DOHH2 (cell line): Measurements from ENCODE around the gene COP1.

Source experiments
- H3F3A ChIP-seq: fragments of 200-600 bp; sonication (generic), shearing (Covaris generic); 2 replicates; pipeline ENCODE4 v1.6.0; 2016; ENCODE audit warnings: antibody characterized with exemption, mild to moderate bottlenecking; ENCODE audit not compliant: control insufficient read depth, insufficient read depth
- H3K27ac ChIP-seq: fragments of 200-600 bp; sonication (generic); 2 replicates; pipeline ENCODE4 v1.5.1; 2014; ENCODE audit warnings: low read depth, mild to moderate bottlenecking, low read length, moderate library complexity
- H3K27me3 ChIP-seq: fragments of 200-600 bp; sonication (generic); 2 replicates; pipeline ENCODE4 v1.6.1; 2014; ENCODE audit warnings: mild to moderate bottlenecking, low read length, mixed read lengths; ENCODE audit not compliant: control insufficient read depth
- H3K36me3 ChIP-seq: fragments of 200-600 bp; sonication (generic); 2 replicates; pipeline ENCODE4 v1.6.1; 2014; ENCODE audit warnings: mild to moderate bottlenecking, low read length, moderate library complexity, mixed read lengths; ENCODE audit not compliant: control insufficient read depth
- H3K4me1 ChIP-seq: fragments of 200-600 bp; sonication (generic); 2 replicates; pipeline ENCODE4 v1.6.1; 2014; ENCODE audit warnings: mild to moderate bottlenecking, low read length, mixed read lengths; ENCODE audit not compliant: control insufficient read depth
- H3K4me2 ChIP-seq: fragments of 200-600 bp; sonication (generic); 2 replicates; pipeline ENCODE4 v1.6.0; 2014; ENCODE audit warnings: mild to moderate bottlenecking, low read length, moderate library complexity
- H3K4me3 ChIP-seq: fragments of 200-600 bp; sonication (generic); 2 replicates; pipeline ENCODE4 v1.5.1; 2014; ENCODE audit warnings: mild to moderate bottlenecking, low read length, mixed read lengths
- H3K79me2 ChIP-seq: fragments of 200-600 bp; sonication (generic); 2 replicates; pipeline ENCODE4 v1.6.1; 2014; ENCODE audit warnings: mild to moderate bottlenecking, low read length, mixed read lengths; ENCODE audit not compliant: control insufficient read depth
- H3K9me2 ChIP-seq: fragments of 200-600 bp; sonication (generic); replicated peaks from 2 replicates; pipeline ENCODE4 v1.6.1; 2014; ENCODE audit warnings: mild to moderate bottlenecking, low read length, mixed read lengths; ENCODE audit not compliant: control insufficient read depth
- H3K9me3 ChIP-seq: fragments of 200-600 bp; sonication (generic); 2 replicates; pipeline ENCODE4 v1.6.1; 2014; ENCODE audit warnings: antibody characterized with exemption, low read length, mixed read lengths; ENCODE audit not compliant: control insufficient read depth, insufficient read depth
- H4K20me1 ChIP-seq: fragments of 200-600 bp; sonication (generic); 2 replicates; pipeline ENCODE4 v1.6.0; 2014; ENCODE audit warnings: low read depth, mild to moderate bottlenecking, antibody characterized with exemption, low read length, moderate library complexity; ENCODE audit not compliant: control insufficient read depth, insufficient read depth
- CTCF ChIP-seq: fragments of 200-600 bp; sonication (generic); IDR thresholded peaks from one replicate; pipeline ENCODE4 v1.5.1; 2014; ENCODE audit warnings: antibody characterized with exemption, mild to moderate bottlenecking, low read depth, low read length; ENCODE audit not compliant: poor library complexity, severe bottlenecking
- EZH2phosphoT487 ChIP-seq: fragments of 200-600 bp; sonication (generic); IDR thresholded peaks from 2 replicates; pipeline ENCODE4 v1.6.1; 2017; ENCODE audit warnings: borderline replicate concordance, mild to moderate bottlenecking, antibody characterized with exemption, low read length, moderate library complexity, mixed read lengths

Gene COP1

GRCh38 chr1:176142973-176143372, 64.1 kb downstream of the COP1 start:
- Histone ChIP-seq H3K4me3 (no peak overlapping the region), H3K27me3 (no peaks in the 10 kb centered on the region), H3K79me2 (peaks cover 50% of the 10 kb centered on the region), H3F3A (no peaks in the 10 kb centered on the region), H4K20me1 (no peaks in the 10 kb centered on the region), H3K4me1 (no peaks in the 10 kb centered on the region), H3K27ac (no peak overlapping the region), H3K36me3 (peaks cover 49% of the 10 kb centered on the region), H3K9me3 (no peaks in the 10 kb centered on the region), H3K9me2 (no peaks in the 10 kb centered on the region), H3K4me2 (no peak overlapping the region)
- TF ChIP-seq CTCF (no peak), EZH2phosphoT487 (no peak)

- Histone ChIP-seq H3F3A (no peaks in the 10 kb centered on the region), H3K9me2 (no peaks in the 10 kb centered on the region), H3K36me3 (peaks cover 36% of the 10 kb centered on the region), H3K4me3 (no peak overlapping the region), H4K20me1 (no peaks in the 10 kb centered on the region), H3K27ac (no peak overlapping the region), H3K79me2 (peaks cover 55% of the 10 kb centered on the region), H3K9me3 (no peaks in the 10 kb centered on the region), H3K4me2 (no peak overlapping the region), H3K27me3 (no peaks in the 10 kb centered on the region), H3K4me1 (no peaks in the 10 kb centered on the region)
- TF ChIP-seq EZH2phosphoT487 (no peak), CTCF (no peak)
Measured at GRCh38 chr1:176141449-176141848, 65.6 kb downstream of the COP1 start.

- Histone ChIP-seq H3F3A (no peaks in the 10 kb centered on the region; the same call in 1 of the 2 replicates), H3K9me3 (no peaks in the 10 kb centered on the region), H4K20me1 (no peaks in the 10 kb centered on the region), H3K27ac (no peak overlapping the region), H3K9me2 (no peaks in the 10 kb centered on the region), H3K79me2 (peaks cover 31% of the 10 kb centered on the region), H3K27me3 (no peaks in the 10 kb centered on the region), H3K4me2 (no peak overlapping the region), H3K4me3 (no peak overlapping the region), H3K36me3 (peaks cover 39% of the 10 kb centered on the region), H3K4me1 (no peaks in the 10 kb centered on the region)
- no peak for TF ChIP-seq CTCF
- no peak for TF ChIP-seq EZH2phosphoT487
Measured at GRCh38 chr1:176136891-176137290, 70.2 kb downstream of the COP1 start.

GRCh38 chr1:176134666-176135065, 72.4 kb downstream of the COP1 start:
- H3K4me3 ChIP-seq, result no peak overlapping the region
- no peaks in the 10 kb centered on the region for H4K20me1 ChIP-seq
- peaks cover 16% of the 10 kb centered on the region for H3K79me2 ChIP-seq
- no peaks in the 10 kb centered on the region; the same call in 1 of the 2 replicates for H3F3A ChIP-seq
- no peak for TF ChIP-seq CTCF
- TF ChIP-seq EZH2phosphoT487, result no peak
- peaks cover 41% of the 10 kb centered on the region for H3K36me3 ChIP-seq
- H3K4me1 ChIP-seq, result no peaks in the 10 kb centered on the region
- no peak overlapping the region for H3K27ac ChIP-seq
- no peaks in the 10 kb centered on the region for H3K27me3 ChIP-seq
- no peaks in the 10 kb centered on the region for H3K9me2 ChIP-seq
- no peaks in the 10 kb centered on the region for H3K9me3 ChIP-seq
- no peak overlapping the region for H3K4me2 ChIP-seq
